Activated CD8-positive, alpha-beta memory T cell treated with anti-CD3 and anti-CD28 coated beads for 1 hour (primary cell): ENCODE measurements around the gene SERPINF2.
A peak's percentile ranks its signal among the peaks of the same experiment; 100 is the strongest.
"Not testable (repeated sequence)": the region's sequence is repeated elsewhere in the genome, so short reads cannot be mapped to it uniquely, and the experiment has no call there.

ENCODE experiments used
- DNase-seq, 2 donors: peaks; one replicate each; pipeline ENCODE4 v3.0.0-alpha.2; 2020; ENCODE audit warnings: low read depth in 1 of 2; ENCODE audit errors: extremely low read depth in 1 of 2

Gene SERPINF2

GRCh38 chr17:1716076-1716911 lies 26.4 kb upstream of the SERPINF2 start:
- DNase-seq, result peak; percentile 100

- DNase-seq, result peak; percentile 54 to 56
Observed at GRCh38 chr17:1716912-1717695, 25.6 kb upstream of the SERPINF2 start.

- DNase-seq, result no peak
Observed at GRCh38 chr17:1718362-1719165, 24.1 kb upstream of the SERPINF2 start.

- DNase-seq, result peak; percentile 41 to 49
Observed at GRCh38 chr17:1720856-1721386, 21.8 kb upstream of the SERPINF2 start.

DNA sequence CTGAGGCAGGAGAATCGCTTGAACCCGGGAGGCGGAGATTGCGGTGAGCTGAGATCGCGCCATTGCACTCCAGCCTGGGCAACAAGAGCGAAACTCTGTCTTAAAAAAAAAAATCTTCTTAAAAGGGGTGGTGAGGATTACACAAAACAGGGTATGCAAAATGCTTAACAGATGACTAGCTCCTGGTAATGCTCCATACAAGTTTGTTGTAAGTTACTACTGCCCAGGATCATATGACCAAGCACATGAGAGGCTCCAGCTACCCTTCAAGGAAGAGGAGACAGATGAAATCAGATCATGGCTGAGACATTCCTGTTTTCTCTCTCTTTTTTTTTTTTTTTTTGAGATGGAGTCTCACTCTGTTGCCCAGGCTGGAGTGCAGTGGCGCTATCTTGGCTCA lies 20.6 kb upstream of the SERPINF2 start:
- DNase-seq, result not testable (repeated sequence)

GRCh38 chr17:1724351-1724868 lies 18.3 kb upstream of the SERPINF2 start, which contains the start of gene WDR81:
TSS of gene WDR81 (plus strand) at chr17:1724704. CDS start at chr17:1724960, 256 bp downstream.
- peak; percentile 59 to 81 for DNase-seq

- no peak for DNase-seq
Observed at GRCh38 chr17:1724869-1725641, 17.6 kb upstream of the SERPINF2 start.

DNA sequence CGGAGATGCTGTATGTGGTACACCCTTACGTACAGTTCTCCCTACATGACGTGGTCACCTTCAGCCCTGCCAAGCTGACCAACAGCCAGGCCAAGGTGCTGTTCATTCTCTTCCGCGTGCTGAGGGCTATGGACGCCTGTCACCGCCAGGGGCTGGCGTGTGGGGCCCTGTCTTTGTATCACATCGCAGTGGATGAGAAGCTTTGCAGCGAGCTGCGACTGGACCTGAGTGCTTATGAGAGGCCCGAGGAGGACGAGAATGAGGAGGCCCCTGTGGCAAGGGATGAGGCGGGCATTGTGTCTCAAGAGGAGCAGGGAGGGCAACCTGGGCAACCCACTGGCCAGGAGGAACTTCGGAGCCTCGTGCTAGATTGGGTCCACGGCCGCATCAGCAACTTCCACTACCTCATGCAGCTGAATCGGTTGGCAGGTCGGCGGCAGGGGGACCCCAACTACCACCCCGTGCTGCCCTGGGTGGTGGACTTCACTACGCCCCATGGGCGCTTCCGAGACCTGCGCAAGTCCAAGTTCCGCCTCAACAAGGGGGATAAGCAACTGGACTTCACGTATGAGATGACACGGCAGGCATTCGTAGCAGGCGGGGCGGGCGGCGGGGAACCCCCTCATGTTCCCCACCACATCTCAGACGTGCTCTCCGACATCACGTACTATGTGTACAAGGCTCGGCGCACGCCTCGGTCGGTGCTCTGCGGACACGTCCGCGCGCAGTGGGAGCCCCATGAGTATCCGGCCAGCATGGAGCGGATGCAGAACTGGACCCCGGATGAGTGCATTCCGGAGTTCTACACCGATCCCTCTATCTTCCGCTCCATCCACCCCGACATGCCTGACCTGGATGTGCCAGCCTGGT lies 16.8 kb upstream of the SERPINF2 start:
- no peak for DNase-seq

DNA sequence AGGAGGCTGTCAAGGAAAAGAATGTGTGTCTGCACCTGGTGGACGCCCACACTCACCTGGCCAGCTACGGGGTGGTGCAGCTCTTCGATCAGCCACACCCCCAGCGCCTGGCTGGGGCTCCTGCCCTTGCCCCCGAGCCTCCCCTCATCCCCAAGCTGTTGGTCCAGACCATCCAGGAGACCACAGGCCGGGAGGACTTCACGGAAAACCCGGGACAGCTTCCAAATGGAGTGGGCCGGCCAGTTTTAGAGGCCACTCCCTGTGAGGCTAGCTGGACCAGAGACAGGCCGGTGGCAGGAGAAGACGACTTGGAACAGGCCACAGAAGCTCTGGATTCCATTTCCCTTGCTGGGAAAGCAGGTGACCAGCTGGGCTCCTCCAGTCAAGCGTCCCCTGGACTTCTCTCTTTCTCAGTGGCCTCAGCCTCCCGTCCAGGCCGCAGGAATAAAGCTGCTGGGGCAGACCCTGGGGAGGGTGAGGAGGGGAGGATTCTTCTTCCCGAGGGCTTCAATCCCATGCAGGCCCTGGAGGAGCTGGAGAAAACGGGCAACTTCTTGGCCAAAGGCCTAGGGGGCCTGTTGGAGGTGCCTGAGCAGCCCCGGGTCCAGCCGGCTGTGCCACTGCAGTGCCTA lies 15.9 kb upstream of the SERPINF2 start:
- DNase-seq, result no peak

GRCh38 chr17:1727258-1727789 lies 15.3 kb upstream of the SERPINF2 start:
- DNase-seq, result no peak

GRCh38 chr17:1727876-1728630 lies 14.6 kb upstream of the SERPINF2 start:
- DNase-seq, result no peak

- no peak for DNase-seq
Observed at GRCh38 chr17:1729966-1730325, 12.7 kb upstream of the SERPINF2 start.

- DNase-seq, result no peak
Observed at GRCh38 chr17:1730326-1731193, 12.1 kb upstream of the SERPINF2 start.

DNA sequence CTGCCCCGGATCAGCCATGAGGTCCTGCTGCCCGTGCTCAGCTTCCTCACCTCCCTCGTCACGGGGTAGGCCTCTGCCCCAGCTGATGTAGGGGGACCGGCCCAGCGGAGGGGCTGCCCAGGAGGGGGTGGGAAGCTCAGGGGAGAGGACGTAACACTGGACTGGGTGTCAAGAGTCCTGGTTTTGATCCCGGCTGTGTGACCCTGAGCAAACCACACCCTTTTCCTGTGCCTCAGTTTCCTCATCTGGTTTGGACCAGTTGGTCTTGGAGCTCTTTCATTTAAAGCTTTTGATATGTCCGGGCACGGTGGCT lies 11.5 kb upstream of the SERPINF2 start:
- no peak for DNase-seq

GRCh38 chr17:1732241-1732832 lies 10.3 kb upstream of the SERPINF2 start:
- no peak for DNase-seq

GRCh38 chr17:1732833-1733321 lies 9.8 kb upstream of the SERPINF2 start:
- DNase-seq, result no peak
